K562 (cell line): ENCODE results near the gene CD48. TPM values are rescaled to one million over a fixed set of nuclear protein-coding genes. Genes with fewer than 3 reads are reported as not detected.

Source experiments
- ATAC-seq: fragments of 200-7000 bp; cut with Tn5 transposase; 3 replicates; pipeline ENCODE4 v1.9.1; 2020; ENCODE audit warnings: moderate library complexity
- BruUV-seq: library from RNA; stranded (reverse); fragments of 400-500 nt; replicated peaks from 2 replicates; lab custom pipeline; 2021; lab: Mats Ljungman, UMichigan
- CTCF ChIA-PET: fragments of 300-600 bp; formaldehyde crosslinking; extraction: SDS; loops from one replicate; lab custom pipeline; 2021; ENCODE audit warnings: low intra/inter-chr PET ratio; lab: Yijun Ruan, JAX
- POLR2A ChIA-PET: fragments of 300-600, 350-650 bp; sonication (Branson Sonifier 250); formaldehyde crosslinking; extraction: SDS; loops from one replicate; lab custom pipeline; 2021; ENCODE audit warnings: antibody characterized with exemption, inconsistent platforms; lab: Yijun Ruan, JAX
- DNase-seq, 4 experiments: peaks; one replicate each; pipeline versions ENCODE4 v3.0.0 to v3.0.0-alpha.2; 2011 to 2018; ENCODE audit warnings: low spot score in 3 of 4, mixed read lengths in 3 of 4; ENCODE audit errors: extremely low read depth in 1 of 4
- FAIRE-seq: peaks from 2 replicates; lab custom pipeline; 2011; peaks lifted over from hg19 to GRCh38; lab: Jason Lieb, UNC
- H2AFZ ChIP-seq: 2 replicates; pipeline ENCODE4 v1.6.0; 2011; ENCODE audit warnings: low read depth, low read length, control low read depth, inconsistent platforms
- H3K27ac ChIP-seq: fragments of 200-600 bp; 3 replicates; pipeline ENCODE4 v1.8.0; 2011; ENCODE audit warnings: low read depth, mild to moderate bottlenecking, control low read depth, inconsistent platforms, low read length, moderate library complexity, mixed read lengths; ENCODE audit errors: extremely low read depth
- H3K27me3 ChIP-seq, 2 experiments: fragments of 300-600 bp in 1 of 2; 2 replicates in 1 of 2; 3 replicates in 1 of 2; pipeline versions ENCODE4 v1.6.0 to v1.8.0; 2011; ENCODE audit warnings: inconsistent platforms in 2 of 2, low read length in 2 of 2, mild to moderate bottlenecking in 1 of 2, mixed read lengths in 1 of 2, moderate library complexity in 1 of 2; ENCODE audit not compliant: control insufficient read depth in 2 of 2, insufficient read depth in 2 of 2
- H3K36me3 ChIP-seq: fragments of 300-600 bp; 3 replicates; pipeline ENCODE4 v1.8.0; 2011; ENCODE audit warnings: mild to moderate bottlenecking, low read length, inconsistent platforms; ENCODE audit not compliant: control insufficient read depth, insufficient read depth
- H3K4me1 ChIP-seq, 2 experiments: fragments of 200-600 bp in 1 of 2; replicated peaks in 1 of 2; 2 replicates in 1 of 2; 3 replicates in 1 of 2; pipeline versions ENCODE4 v1.5.1 to v1.8.0; 2011; ENCODE audit warnings: inconsistent platforms in 2 of 2, low read length in 2 of 2, mild to moderate bottlenecking in 1 of 2, mixed read lengths in 1 of 2, moderate library complexity in 1 of 2; ENCODE audit not compliant: control insufficient read depth in 2 of 2, insufficient read depth in 2 of 2
- H3K4me2 ChIP-seq: 2 replicates; pipeline ENCODE4 v1.6.1; 2011; ENCODE audit warnings: low read length, control low read depth, inconsistent platforms, mixed read lengths; ENCODE audit not compliant: insufficient read depth
- H3K4me3 ChIP-seq: fragments of 200-600 bp; sonication (generic), shearing (Covaris generic); 2 replicates; pipeline ENCODE4 v1.5.1; 2016; ENCODE audit warnings: control low read depth, inconsistent platforms
- H3K79me2 ChIP-seq: fragments of 200-600 bp; 3 replicates; pipeline ENCODE4 v1.8.0; 2011; ENCODE audit warnings: low read length, inconsistent platforms; ENCODE audit not compliant: control insufficient read depth, insufficient read depth
- H3K9ac ChIP-seq, 2 experiments: 2 replicates each; pipeline versions ENCODE4 v1.6.0 to v1.6.1; 2011; ENCODE audit warnings: low read depth in 2 of 2, low read length in 2 of 2, control low read depth in 1 of 2, inconsistent platforms in 1 of 2, mild to moderate bottlenecking in 1 of 2, mixed read lengths in 1 of 2; ENCODE audit not compliant: insufficient read depth in 1 of 2
- H3K9me1 ChIP-seq: one replicate; pipeline ENCODE4 v1.6.0; 2011; ENCODE audit warnings: inconsistent platforms, mild to moderate bottlenecking, low read length, moderate library complexity; ENCODE audit not compliant: control insufficient read depth, insufficient read depth
- H3K9me3 ChIP-seq: replicated peaks from 2 replicates; pipeline ENCODE4 v1.5.1; 2011; ENCODE audit warnings: low read depth, low read length, inconsistent platforms; ENCODE audit not compliant: control insufficient read depth, insufficient read depth
- H4K20me1 ChIP-seq: replicated peaks from 2 replicates; pipeline ENCODE4 v1.6.1; 2011; ENCODE audit warnings: low read length, inconsistent platforms, mixed read lengths; ENCODE audit not compliant: control insufficient read depth, insufficient read depth
- ELF1 ChIP-seq: fragments of 200-800 bp; sonication (Bioruptor generic); IDR thresholded peaks from 2 replicates; pipeline ENCODE4 v1.6.1; 2016; ENCODE audit warnings: missing genetic modification characterization, missing compliant biosample characterization
- HDAC2 ChIP-seq: fragments of 450-650 bp; IDR thresholded peaks from 2 replicates; pipeline ENCODE4 v1.6.1; 2016; ENCODE audit warnings: mild to moderate bottlenecking
- HMG20A ChIP-seq: fragments of 450-650 bp; formaldehyde crosslinking; conservative IDR thresholded peaks from 2 replicates; pipeline ENCODE4 v1.4.0; 2020; ENCODE audit warnings: mild to moderate bottlenecking, mixed read lengths
- HNRNPH1 ChIP-seq: fragments of 200-400 bp; formaldehyde crosslinking; optimal IDR thresholded peaks from 2 replicates; pipeline ENCODE3; 2017; ENCODE audit warnings: low read depth, mild to moderate bottlenecking, low read length, moderate library complexity
- IFI16 ChIP-seq: fragments of 250-450 bp; sonication (Bioruptor Pico); IDR thresholded peaks from 2 replicates; pipeline ENCODE4 v2.1.2; 2022; ENCODE audit warnings: mild to moderate bottlenecking, inconsistent platforms
- SMAD4 ChIP-seq: fragments of 250-450 bp; sonication (Bioruptor Pico); conservative IDR thresholded peaks from 2 replicates; pipeline ENCODE4 v1.8.0; 2021; ENCODE audit warnings: inconsistent platforms, mild to moderate bottlenecking, moderate library complexity
- TEAD2 ChIP-seq: fragments of 450-650 bp; IDR thresholded peaks from 2 replicates; pipeline ENCODE4 v1.6.1; 2016; ENCODE audit warnings: missing genetic modification characterization, control low read depth, missing compliant biosample characterization
- U2AF1 ChIP-seq: fragments of 200-400 bp; formaldehyde crosslinking; optimal IDR thresholded peaks from 2 replicates; pipeline ENCODE3; 2017; ENCODE audit warnings: mild to moderate bottlenecking, low read depth, low read length, moderate library complexity
- ZNF224 ChIP-seq: sonication (generic); formaldehyde crosslinking; IDR thresholded peaks from 2 replicates; pipeline ENCODE4 v1.8.0; 2022; ENCODE audit warnings: mild to moderate bottlenecking, missing genetic modification reagents
- ZNF778 ChIP-seq: fragments of 450-650 bp; formaldehyde crosslinking; IDR thresholded peaks from 2 replicates; pipeline ENCODE4 v1.4.0; 2020; ENCODE audit warnings: mild to moderate bottlenecking, moderate library complexity
- WGBS: fragments of 100-300 bp; shearing (Covaris generic); methylation state at CpG from one replicate; pipeline ENCODE4 v1.1.6; 2016; ENCODE audit warnings: low coverage, mixed read lengths; ENCODE audit not compliant: insufficient coverage; ENCODE audit errors: missing lambda C conversion rate; 5-methylcytosine and 5-hydroxymethylcytosine counted together
- in situ Hi-C: fragments of 300-500 bp; cut with MboI; formaldehyde crosslinking; loops from 4 replicates; pipeline ENCODE4 v1.15.0; 2018; ENCODE audit warnings: inconsistent platforms, mixed read lengths
- intact Hi-C: fragments of 100-400 bp; cut with micrococcal nuclease; formaldehyde crosslinking; loops from 2 replicates; pipeline ENCODE4 v1.14.2; 2022
- polyA plus RNA-seq, 8 experiments: library from polyadenylated mRNA; depleted of rRNA in 4 of 8; stranded (reverse) in 5 of 8; unstranded in 3 of 8; fragments of >200 nt; fragmentation: Nextera tagmentation in 2 of 8; fragmentation: Illumina TruSeq in 1 of 8; extraction: Ambion mirVana in 2 of 8; extraction: Trizol in 1 of 8; gene quantifications; 2 replicates each; pipeline versions ENCODE4 v1.2.1 to v1.2.3, GENCODE V29; 2011 to 2014; ENCODE audit warnings: inconsistent platforms in 1 of 8, missing spikeins in 1 of 8
- total RNA-seq, 7 experiments: library from RNA; depleted of rRNA in 6 of 7; stranded (reverse); fragments of >200 nt in 6 of 7; fragmentation: Illumina TruSeq in 2 of 7; extraction: Trizol in 2 of 7; gene quantifications; 2 replicates each; pipeline versions ENCODE4 v1.2.1 to v1.2.3, GENCODE V29; 2011 to 2021; ENCODE audit warnings: low replicate concordance in 1 of 7
- TF ChIP-seq, protein P1 (sequence below): fragments of 450-650 bp; IDR thresholded peaks from 2 replicates; pipeline ENCODE4 v1.6.1; 2016
- TF ChIP-seq, protein P2 (sequence below): fragments of 250-450 bp; sonication (Bioruptor Pico); IDR thresholded peaks from 2 replicates; pipeline ENCODE4 v1.5.0; 2021; ENCODE audit warnings: mild to moderate bottlenecking, moderate library complexity

The CD48 gene
- total and polyA plus RNA-seq, 9 of the 15 experiments (the other 6 are each of a cell fraction or from before 2014, with no cell fraction given), result 0.10 to 0.42 (median 0.29) TPM; not detected in 3

DNA sequence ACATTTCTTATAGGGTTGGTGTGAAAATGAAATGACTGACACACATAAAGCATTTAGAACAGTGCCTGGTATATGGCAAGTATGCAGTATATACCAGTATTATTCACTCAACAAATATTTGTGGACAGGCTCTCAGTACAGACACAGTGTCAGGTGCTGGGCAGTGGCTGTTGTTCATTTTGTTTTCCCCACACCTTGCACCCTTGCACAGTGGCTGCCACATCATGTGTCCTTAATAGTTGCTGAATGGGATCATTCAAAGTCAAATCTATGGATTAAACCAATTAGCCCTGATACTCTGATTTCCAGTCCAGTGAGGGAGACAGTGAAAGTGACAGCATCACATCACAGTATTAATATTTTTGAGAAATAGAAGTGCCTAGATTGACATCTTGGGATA, 67.2 kb downstream of the CD48 start:
- no peak for FAIRE-seq
- no peak for ATAC-seq
- intact Hi-C loops (no loop called here), in situ Hi-C loops (no loop called here)
- Histone ChIP-seq H3K27me3 (no peaks in the 10 kb centered on the region), H3K4me1 (peaks cover 0 to 14% of the 10 kb centered on the region in 2 experiments; a peak in 4 of 5 replicates), H2AFZ (no peak overlapping the region), H3K4me3 (no peak overlapping the region), H3K9me3 (peaks cover 2% of the 10 kb centered on the region; the same call in 1 of the 2 replicates), H3K27ac (no peak overlapping the region), H3K4me2 (no peak overlapping the region), H3K9ac (no peak overlapping the region), H3K36me3 (no peaks in the 10 kb centered on the region), H3K79me2 (no peaks in the 10 kb centered on the region), H4K20me1 (no peaks in the 10 kb centered on the region), H3K9me1 (no peaks in the 10 kb centered on the region)
- ChIA-PET POLR2A (no interaction called here), CTCF (no interaction called here)
- TF ChIP-seq HNRNPH1, result no peak
- TF ChIP-seq IFI16 (CRISPR knock-in tag), result no peak
- TF ChIP-seq U2AF1, result no peak
- no peak for TF ChIP-seq HMG20A
- no peak for TF ChIP-seq ZNF224 (CRISPR knock-in tag)
- no peak for TF ChIP-seq ELF1 (tag)
- no peak for DNase-seq
- BruUV-seq, result no TSS peak

DNA sequence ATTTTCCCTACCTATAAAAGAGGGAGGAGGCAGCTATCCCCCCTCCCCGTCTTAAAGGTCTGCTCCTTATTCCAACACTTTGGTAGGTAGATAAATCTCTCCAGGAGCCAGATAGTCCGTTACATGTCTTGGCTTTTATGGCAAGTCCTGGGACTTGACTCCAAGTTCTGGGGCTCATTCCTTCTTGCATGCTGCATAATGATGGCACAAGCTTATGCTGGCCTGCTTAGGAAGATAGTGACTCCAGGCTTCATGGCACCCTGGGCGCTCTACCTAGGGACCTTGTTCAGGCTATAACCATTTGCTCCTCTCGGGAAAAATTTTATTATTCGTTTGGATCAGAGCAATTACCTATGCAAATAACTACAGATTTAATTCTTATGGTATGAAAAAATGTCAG, 68.5 kb downstream of the CD48 start:
- in situ Hi-C loops, result no loop called here
- H3K9me3 ChIP-seq, result no peaks in the 10 kb centered on the region
- no peaks in the 10 kb centered on the region for H3K9me1 ChIP-seq
- H4K20me1 ChIP-seq, result no peaks in the 10 kb centered on the region
- no peak for ATAC-seq
- H2AFZ ChIP-seq, result no peak overlapping the region
- peaks cover 0 to 14% of the 10 kb centered on the region in 2 experiments; a peak in 4 of 5 replicates for H3K4me1 ChIP-seq
- no peaks in the 10 kb centered on the region for H3K79me2 ChIP-seq
- H3K4me3 ChIP-seq, result no peak overlapping the region
- no peak for DNase-seq
- no peak for FAIRE-seq
- POLR2A ChIA-PET, result interaction anchor here (0.6 to 1.1 kb wide), 2 partner anchors 15 to 37 kb away, joined by 3 to 4 read pairs; no protein-coding TSS in a partner anchor
- BruUV-seq, result no TSS peak
- H3K9ac ChIP-seq, result no peak overlapping the region
- CTCF ChIA-PET, result no interaction called here
- intact Hi-C loops, result no loop called here
- H3K36me3 ChIP-seq, result no peaks in the 10 kb centered on the region
- no peak overlapping the region for H3K27ac ChIP-seq
- H3K27me3 ChIP-seq, result no peaks in the 10 kb centered on the region
- H3K4me2 ChIP-seq, result no peak overlapping the region
- WGBS, result 36% methylated on average over 5 of the region's 5 CpGs
- TF ChIP-seq, protein P1, sequence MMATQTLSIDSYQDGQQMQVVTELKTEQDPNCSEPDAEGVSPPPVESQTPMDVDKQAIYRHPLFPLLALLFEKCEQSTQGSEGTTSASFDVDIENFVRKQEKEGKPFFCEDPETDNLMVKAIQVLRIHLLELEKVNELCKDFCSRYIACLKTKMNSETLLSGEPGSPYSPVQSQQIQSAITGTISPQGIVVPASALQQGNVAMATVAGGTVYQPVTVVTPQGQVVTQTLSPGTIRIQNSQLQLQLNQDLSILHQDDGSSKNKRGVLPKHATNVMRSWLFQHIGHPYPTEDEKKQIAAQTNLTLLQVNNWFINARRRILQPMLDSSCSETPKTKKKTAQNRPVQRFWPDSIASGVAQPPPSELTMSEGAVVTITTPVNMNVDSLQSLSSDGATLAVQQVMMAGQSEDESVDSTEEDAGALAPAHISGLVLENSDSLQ, result no peak
- TF ChIP-seq, protein P2, sequence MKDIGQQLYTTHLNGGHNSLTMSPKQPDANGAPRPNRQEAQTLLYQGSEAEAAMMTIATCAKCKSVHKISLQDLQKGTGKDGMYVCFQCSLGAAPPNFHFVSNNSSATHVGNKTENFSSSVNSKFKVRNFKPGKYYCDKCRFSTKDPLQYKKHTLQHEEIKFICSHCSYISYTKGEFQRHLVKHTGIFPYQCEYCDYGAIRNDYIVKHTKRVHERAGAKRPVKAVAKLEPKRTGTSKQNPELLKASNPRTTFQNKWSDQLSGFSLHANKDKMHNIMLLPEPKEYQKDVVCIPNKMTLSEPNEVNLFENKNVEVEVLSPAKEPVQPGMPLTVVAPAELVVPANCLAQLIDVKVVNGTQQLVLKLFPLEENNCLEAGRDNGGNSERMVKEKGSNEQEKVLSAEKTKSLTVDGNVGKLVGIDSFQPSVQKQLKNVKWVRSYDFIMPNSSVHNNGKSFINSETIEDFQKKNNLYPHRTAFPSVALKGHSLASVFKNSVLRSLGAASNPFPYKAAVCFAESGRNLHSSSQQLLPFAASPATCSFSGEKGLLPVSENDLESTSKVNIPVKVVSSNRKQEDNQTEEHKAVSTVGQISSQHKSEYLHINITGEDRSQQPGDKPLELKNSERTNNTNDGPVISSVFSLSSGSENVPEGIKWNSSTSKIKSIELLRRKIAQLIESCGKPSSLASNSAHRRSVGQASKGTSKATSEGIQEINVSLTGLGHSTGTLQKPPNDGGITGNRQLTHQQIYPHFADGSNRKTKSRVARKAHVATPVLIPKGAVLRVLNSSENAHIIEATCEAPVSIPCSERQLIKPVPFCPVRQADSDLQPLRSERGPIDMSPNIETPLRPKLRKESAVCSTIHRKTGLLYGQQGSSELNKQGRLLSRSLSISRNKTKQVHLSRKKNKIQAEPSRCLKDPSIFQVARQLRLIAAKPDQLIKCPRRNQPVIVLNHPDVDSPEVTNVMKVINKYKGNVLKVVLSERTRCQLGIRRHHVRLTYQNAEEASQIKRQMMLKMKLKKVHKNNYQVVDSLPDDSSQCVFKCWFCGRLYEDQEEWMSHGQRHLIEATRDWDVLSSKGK (CRISPR knock-in tag), result no peak
- TF ChIP-seq ZNF778 (CRISPR knock-in tag) (no peak), SMAD4 (CRISPR knock-in tag) (no peak), HDAC2 (no peak), TEAD2 (no peak)
